GM19455 (cell line): ENCODE results near the gene MFAP3L.

Experiments used
- ATAC-seq: cut with Tn5 transposase; IDR thresholded peaks from one replicate; pipeline ENCODE4 v1.9.1; 2021; ENCODE audit not compliant: unreplicated experiment

MFAP3L gene

GRCh38 chr4:169941141-169941540 lies 85.1 kb downstream of the MFAP3L start:
- ATAC-seq: no peak

- ATAC-seq: no peak
Measured at GRCh38 chr4:169940460-169940859, 85.7 kb downstream of the MFAP3L start.
